Measurements from ENCODE around the gene ALX4.

DNA sequence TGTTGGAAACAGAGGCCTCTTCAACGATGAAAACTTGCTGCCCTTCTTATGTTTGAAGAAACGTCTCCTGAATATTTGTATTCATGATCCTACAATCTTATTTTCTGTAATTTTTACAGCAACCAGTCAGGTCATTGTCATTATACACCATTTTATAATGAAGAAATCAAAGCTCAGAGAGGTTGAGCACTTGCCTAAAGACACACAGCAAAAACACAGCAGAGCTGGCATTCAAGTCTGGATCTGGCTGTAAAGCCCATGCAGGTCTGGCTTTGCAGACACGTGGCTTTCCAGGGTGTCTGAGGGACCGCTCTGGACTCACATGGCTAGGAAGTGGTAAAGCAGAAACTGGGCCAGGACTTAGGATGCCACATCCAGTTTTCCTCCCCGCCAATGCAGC is 15.8 kb upstream of the ALX4 start:
- TF ChIP-seq FOXA1 (IDR thresholded peaks at IDR 0.05) (no peak), SUZ12 (IDR thresholded peaks at IDR 0.05) (no peak), ZNF384 (IDR thresholded peaks at IDR 0.05) (no peak), TARDBP (IDR thresholded peaks at IDR 0.05) (no peak), SP1 (IDR thresholded peaks at IDR 0.05) (no peak), BHLHE40 (IDR thresholded peaks at IDR 0.05; ENCODE audit: borderline replicate concordance) (no peak), HDGF (IDR thresholded peaks at IDR 0.05; ENCODE audit: borderline replicate concordance) (no peak)
- TF ChIP-seq, protein P1, sequence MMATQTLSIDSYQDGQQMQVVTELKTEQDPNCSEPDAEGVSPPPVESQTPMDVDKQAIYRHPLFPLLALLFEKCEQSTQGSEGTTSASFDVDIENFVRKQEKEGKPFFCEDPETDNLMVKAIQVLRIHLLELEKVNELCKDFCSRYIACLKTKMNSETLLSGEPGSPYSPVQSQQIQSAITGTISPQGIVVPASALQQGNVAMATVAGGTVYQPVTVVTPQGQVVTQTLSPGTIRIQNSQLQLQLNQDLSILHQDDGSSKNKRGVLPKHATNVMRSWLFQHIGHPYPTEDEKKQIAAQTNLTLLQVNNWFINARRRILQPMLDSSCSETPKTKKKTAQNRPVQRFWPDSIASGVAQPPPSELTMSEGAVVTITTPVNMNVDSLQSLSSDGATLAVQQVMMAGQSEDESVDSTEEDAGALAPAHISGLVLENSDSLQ (IDR thresholded peaks at IDR 0.05): no peak
